Activated naive CD8-positive, alpha-beta T cell treated with anti-CD3 and anti-CD28 coated beads, Interleukin-2, amount 50 U/mL, for 24 hours (primary cell): Measurements from ENCODE around the gene DHX15.

Source experiments
- ATAC-seq: fragments of 150-1000 bp; cut with Tn5 transposase; one replicate; pipeline ENCODE4 v1.10.0; 2021
- DNase-seq: peaks from one replicate; pipeline ENCODE4 v3.0.0; 2021
- H3K27ac Mint-ChIP-seq: one replicate; pipeline ENCODE4 v1.8.0; 2021; ENCODE audit warnings: mild to moderate bottlenecking, mixed read lengths
- H3K27me3 Mint-ChIP-seq: one replicate; pipeline ENCODE4 v1.8.0; 2021; ENCODE audit warnings: mixed read lengths
- H3K36me3 Mint-ChIP-seq: one replicate; pipeline ENCODE4 v1.8.0; 2021; ENCODE audit warnings: low read depth, mixed read lengths
- H3K4me1 Mint-ChIP-seq: one replicate; pipeline ENCODE4 v1.8.0; 2021; ENCODE audit warnings: mixed read lengths
- H3K4me3 Mint-ChIP-seq: one replicate; pipeline ENCODE4 v1.8.0; 2021; ENCODE audit warnings: mild to moderate bottlenecking, moderate library complexity, mixed read lengths
- H3K9me3 Mint-ChIP-seq: one replicate; pipeline ENCODE4 v1.8.0; 2021; ENCODE audit warnings: mixed read lengths

Gene DHX15

GRCh38 chr4:24544208-24544988 is 40.0 kb downstream of the DHX15 start:
- ATAC-seq, result no peak
- peaks cover 32% of the 10 kb centered on the region for H3K4me1 Mint-ChIP-seq
- H3K27me3 Mint-ChIP-seq, result no peaks in the 10 kb centered on the region
- DNase-seq, result no peak
- no peaks in the 10 kb centered on the region for H3K9me3 Mint-ChIP-seq
- H3K27ac Mint-ChIP-seq, result no peak overlapping the region
- no peak overlapping the region for H3K4me3 Mint-ChIP-seq
- peaks cover 70% of the 10 kb centered on the region for H3K36me3 Mint-ChIP-seq

DNA sequence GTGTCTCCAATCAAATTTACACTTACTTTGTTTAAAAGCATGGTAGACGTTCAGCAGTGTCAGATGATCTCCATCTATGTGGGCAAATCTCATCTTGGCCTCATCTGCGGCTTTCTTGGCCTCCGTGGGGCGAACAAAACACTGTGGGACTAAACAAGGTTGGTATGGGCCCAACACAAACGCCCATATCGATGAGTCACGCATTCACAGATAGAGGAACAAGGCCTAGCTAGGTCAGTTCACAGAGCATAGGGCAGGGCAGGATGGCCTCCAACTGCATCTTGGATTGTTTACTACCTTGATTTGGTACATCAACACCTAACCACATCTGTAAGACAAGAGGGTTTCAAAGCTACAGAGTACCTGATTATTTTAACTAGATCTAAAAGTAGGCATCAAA is 47.3 kb downstream of the DHX15 start:
- Mint-ChIP-seq H3K27me3 (no peaks in the 10 kb centered on the region), H3K4me3 (no peak overlapping the region), H3K4me1 (peaks cover 14% of the 10 kb centered on the region), H3K27ac (no peak overlapping the region), H3K9me3 (no peaks in the 10 kb centered on the region), H3K36me3 (peaks cover 65% of the 10 kb centered on the region)
- ATAC-seq, result no peak
- no peak for DNase-seq

GRCh38 chr4:24535399-24535798 is 49.0 kb downstream of the DHX15 start:
- Mint-ChIP-seq H3K27ac (no peak overlapping the region), H3K9me3 (no peaks in the 10 kb centered on the region), H3K4me1 (peaks cover 14% of the 10 kb centered on the region), H3K4me3 (no peak overlapping the region), H3K27me3 (no peaks in the 10 kb centered on the region), H3K36me3 (peaks cover 61% of the 10 kb centered on the region)
- DNase-seq (no peak), ATAC-seq (peak; percentile 20)

DNA sequence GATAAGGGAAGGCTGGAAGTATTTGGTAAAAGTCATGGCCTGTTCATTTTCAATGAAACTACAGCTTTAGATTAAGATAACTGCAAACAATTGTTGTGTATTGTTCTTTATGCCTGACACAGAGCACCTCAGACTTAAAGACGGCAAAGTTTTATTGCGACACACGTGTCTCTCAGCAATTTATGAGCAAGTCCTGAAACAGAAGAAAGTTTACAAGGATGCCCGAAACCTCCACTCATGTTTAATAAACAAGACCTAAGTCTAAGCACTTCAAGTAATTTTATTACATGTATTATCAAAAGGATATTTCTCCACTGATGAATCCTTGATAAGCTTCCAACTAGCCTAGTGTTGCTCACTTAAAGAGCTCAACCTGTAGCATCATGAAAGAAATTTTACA is 51.0 kb downstream of the DHX15 start:
- H3K4me3 Mint-ChIP-seq, result no peak overlapping the region
- DNase-seq (no peak), ATAC-seq (no peak)
- no peak overlapping the region for H3K27ac Mint-ChIP-seq
- H3K9me3 Mint-ChIP-seq, result no peaks in the 10 kb centered on the region
- no peaks in the 10 kb centered on the region for H3K27me3 Mint-ChIP-seq
- peaks cover 12% of the 10 kb centered on the region for H3K4me1 Mint-ChIP-seq
- H3K36me3 Mint-ChIP-seq, result peaks cover 70% of the 10 kb centered on the region

DNA sequence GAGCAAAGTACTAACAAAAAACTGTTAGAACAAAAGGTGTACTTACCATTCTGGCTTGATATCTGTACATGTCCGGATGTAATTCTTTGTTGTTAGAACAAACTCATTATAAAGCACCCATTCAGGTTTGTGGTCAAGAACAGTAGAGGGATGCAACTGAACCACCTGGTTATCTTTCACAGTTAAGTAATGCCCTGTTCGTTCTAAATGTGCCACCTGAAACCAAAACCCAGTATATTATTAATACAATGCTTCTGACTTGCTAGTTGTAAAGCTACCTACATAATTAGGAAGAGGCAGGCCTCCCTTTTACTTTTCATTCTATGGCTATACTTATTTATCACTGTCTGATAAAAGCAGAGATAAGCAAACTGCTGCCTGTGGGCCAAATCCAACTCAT is 54.8 kb downstream of the DHX15 start:
- no peaks in the 10 kb centered on the region for H3K9me3 Mint-ChIP-seq
- no peaks in the 10 kb centered on the region for H3K27me3 Mint-ChIP-seq
- DNase-seq (no peak), ATAC-seq (no peak)
- peaks cover 84% of the 10 kb centered on the region for H3K36me3 Mint-ChIP-seq
- no peak overlapping the region for H3K4me3 Mint-ChIP-seq
- no peaks in the 10 kb centered on the region for H3K4me1 Mint-ChIP-seq
- H3K27ac Mint-ChIP-seq, result peak overlapping the region; percentile 35

GRCh38 chr4:24527371-24527770 is 57.0 kb downstream of the DHX15 start:
- Mint-ChIP-seq H3K4me1 (no peaks in the 10 kb centered on the region), H3K27ac (no peak overlapping the region), H3K36me3 (peaks cover 88% of the 10 kb centered on the region), H3K9me3 (no peaks in the 10 kb centered on the region), H3K27me3 (no peaks in the 10 kb centered on the region), H3K4me3 (no peak overlapping the region)
- DNase-seq (no peak), ATAC-seq (no peak)

- DNase-seq, result no peak
- H3K27ac Mint-ChIP-seq, result no peak overlapping the region
- peaks cover 82% of the 10 kb centered on the region for H3K36me3 Mint-ChIP-seq
- no peaks in the 10 kb centered on the region for H3K9me3 Mint-ChIP-seq
- H3K4me3 Mint-ChIP-seq, result no peak overlapping the region
- H3K4me1 Mint-ChIP-seq, result peaks cover 2% of the 10 kb centered on the region
- H3K27me3 Mint-ChIP-seq, result no peaks in the 10 kb centered on the region
- no peak for ATAC-seq
These were observed 62.8 kb downstream of the DHX15 start for GRCh38 chr4:24521544-24521943.

DNA sequence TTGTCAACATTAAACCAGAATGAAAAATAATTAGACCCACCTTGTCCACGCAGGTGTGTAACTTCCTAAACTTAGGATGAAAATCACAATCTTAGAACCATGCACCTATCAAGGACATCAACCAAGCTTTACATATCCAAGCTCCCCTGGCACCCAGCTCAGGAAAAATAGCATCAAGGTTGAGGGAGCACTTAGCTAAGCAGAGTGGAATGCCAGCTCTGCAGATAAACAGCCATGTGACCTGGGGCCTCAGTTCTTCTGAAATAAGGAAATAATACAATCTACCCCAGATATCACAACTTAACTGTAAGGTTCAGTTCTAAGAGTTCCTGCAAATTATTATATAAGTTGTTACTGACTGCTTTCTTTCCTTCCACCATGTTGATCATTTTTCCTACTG is 64.7 kb downstream of the DHX15 start:
- DNase-seq (no peak), ATAC-seq (no peak)
- no peak overlapping the region for H3K4me3 Mint-ChIP-seq
- H3K4me1 Mint-ChIP-seq, result peaks cover 2% of the 10 kb centered on the region
- peaks cover 78% of the 10 kb centered on the region for H3K36me3 Mint-ChIP-seq
- no peaks in the 10 kb centered on the region for H3K27me3 Mint-ChIP-seq
- H3K27ac Mint-ChIP-seq, result no peak overlapping the region
- no peaks in the 10 kb centered on the region for H3K9me3 Mint-ChIP-seq

DNA sequence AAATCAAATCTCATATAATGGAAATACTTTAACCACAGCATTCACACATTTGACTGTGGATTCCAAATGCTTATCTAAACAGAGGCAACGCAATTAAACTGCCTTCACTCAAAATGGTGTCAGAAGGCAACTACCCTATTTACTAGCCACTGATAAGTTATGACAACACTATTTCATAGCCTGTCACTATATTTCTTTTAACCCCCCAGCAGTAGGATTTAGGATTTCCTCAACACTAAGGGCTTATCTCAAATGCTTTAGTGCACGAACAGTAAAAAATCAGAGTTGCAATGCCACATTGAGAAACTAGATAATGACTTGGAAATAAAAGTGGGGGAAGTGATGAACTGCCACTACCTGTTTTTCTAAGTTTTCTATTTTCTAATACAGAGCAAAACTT is 66.7 kb downstream of the DHX15 start:
- Mint-ChIP-seq H3K9me3 (no peaks in the 10 kb centered on the region), H3K4me3 (no peak overlapping the region), H3K4me1 (peaks cover 2% of the 10 kb centered on the region), H3K27me3 (no peaks in the 10 kb centered on the region), H3K27ac (no peak overlapping the region), H3K36me3 (peaks cover 69% of the 10 kb centered on the region)
- no peak for ATAC-seq
- DNase-seq, result no peak

DNA sequence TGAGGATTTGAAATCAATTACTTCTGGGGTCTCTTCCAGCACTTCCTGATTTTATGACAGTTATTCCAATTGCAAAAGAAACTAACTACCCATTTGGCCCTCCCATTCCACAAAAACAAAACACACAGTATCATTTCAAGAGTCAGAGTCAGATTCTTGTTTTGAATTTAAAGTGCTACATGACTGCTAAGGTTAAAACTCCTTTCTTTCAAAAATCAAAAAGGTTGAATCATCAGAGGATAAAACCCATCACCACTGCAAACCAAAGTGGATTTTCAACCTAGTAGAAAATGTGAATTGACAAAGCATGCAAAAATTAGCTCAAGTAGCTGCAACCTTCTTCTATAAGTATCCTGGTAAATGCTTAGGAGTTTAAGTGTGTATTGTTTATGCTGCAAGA is 67.4 kb downstream of the DHX15 start:
- Mint-ChIP-seq H3K9me3 (no peaks in the 10 kb centered on the region), H3K27ac (peak overlapping the region; percentile 43), H3K27me3 (no peaks in the 10 kb centered on the region), H3K4me1 (peaks cover 2% of the 10 kb centered on the region), H3K36me3 (peaks cover 62% of the 10 kb centered on the region), H3K4me3 (no peak overlapping the region)
- ATAC-seq (no peak), DNase-seq (no peak)

- Mint-ChIP-seq H3K27me3 (no peaks in the 10 kb centered on the region), H3K9me3 (no peaks in the 10 kb centered on the region), H3K4me3 (no peak overlapping the region), H3K27ac (no peak overlapping the region), H3K36me3 (peaks cover 53% of the 10 kb centered on the region), H3K4me1 (peaks cover 2% of the 10 kb centered on the region)
- ATAC-seq (no peak), DNase-seq (no peak)
These were observed 68.7 kb downstream of the DHX15 start for GRCh38 chr4:24515698-24516097.

GRCh38 chr4:24514808-24515207 is 69.5 kb downstream of the DHX15 start:
- DNase-seq, result no peak
- peaks cover 49% of the 10 kb centered on the region for H3K36me3 Mint-ChIP-seq

DNA sequence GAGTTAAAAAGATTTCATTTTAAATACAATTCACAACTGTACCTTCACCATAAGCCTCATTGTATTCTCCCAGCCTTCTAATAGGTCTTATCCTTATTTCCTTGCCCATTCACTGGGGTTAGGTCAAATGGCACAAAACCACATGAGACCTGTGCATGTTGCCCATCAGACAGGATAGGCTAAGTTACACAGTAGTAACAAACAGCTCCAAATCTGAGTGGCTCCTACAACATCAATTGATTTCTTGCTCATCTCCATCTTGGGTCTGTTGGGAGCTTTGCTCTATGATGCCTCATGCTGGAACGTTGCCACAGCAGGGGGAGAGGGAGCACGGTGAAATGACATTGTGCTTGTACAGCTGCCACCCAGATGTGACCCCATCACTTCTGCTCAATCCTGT is 70.6 kb downstream of the DHX15 start:
- no peak overlapping the region for H3K27ac Mint-ChIP-seq
- no peak overlapping the region for H3K4me3 Mint-ChIP-seq
- DNase-seq (no peak), ATAC-seq (peak; percentile 15)
- no peaks in the 10 kb centered on the region for H3K4me1 Mint-ChIP-seq
- no peaks in the 10 kb centered on the region for H3K27me3 Mint-ChIP-seq
- peaks cover 46% of the 10 kb centered on the region for H3K36me3 Mint-ChIP-seq
- no peaks in the 10 kb centered on the region for H3K9me3 Mint-ChIP-seq

More at GRCh38 chr4:24514808-24515207, 69.5 kb downstream of the DHX15 start:
- ATAC-seq, result no peak
- Mint-ChIP-seq H3K4me1 (no peaks in the 10 kb centered on the region), H3K27ac (no peak overlapping the region), H3K27me3 (no peaks in the 10 kb centered on the region), H3K9me3 (no peaks in the 10 kb centered on the region), H3K4me3 (no peak overlapping the region)

DNA sequence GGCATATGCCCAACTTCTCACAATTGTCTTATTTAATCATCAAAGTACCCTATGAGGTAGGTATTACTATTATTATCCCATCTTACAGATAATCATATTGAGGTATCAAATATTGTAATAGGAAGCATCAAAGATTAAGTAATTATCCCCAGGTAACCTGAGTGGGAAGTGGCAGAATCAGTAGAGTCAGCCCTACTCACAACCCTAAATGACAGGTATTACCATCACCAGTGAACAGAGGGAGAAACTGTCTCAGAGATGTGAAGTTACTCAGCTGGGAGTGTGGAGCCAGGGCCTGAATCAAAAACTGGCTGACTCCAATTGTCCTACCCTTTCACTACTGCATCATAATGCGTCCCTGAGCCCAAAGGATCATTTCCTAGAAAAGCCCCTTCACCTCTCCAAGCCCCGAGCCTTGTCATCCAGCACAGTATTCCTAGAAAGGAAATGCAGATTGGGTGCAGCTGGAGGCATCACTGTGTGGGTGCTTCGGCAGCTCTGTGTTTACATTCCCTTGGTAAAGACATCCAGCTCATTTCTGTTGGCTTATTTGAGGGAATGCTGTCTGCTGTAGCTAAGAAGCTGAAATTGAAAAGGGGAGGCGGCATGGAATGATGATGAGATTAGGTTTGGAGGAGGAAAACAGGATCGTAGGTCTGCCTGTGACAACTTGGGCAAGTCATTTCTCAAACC is 72.8 kb downstream of the DHX15 start:
- no peaks in the 10 kb centered on the region for H3K4me1 Mint-ChIP-seq
- DNase-seq (no peak), ATAC-seq (no peak)
- H3K27ac Mint-ChIP-seq, result peak overlapping the region; percentile 17
- H3K9me3 Mint-ChIP-seq, result no peaks in the 10 kb centered on the region
- H3K4me3 Mint-ChIP-seq, result no peak overlapping the region
- H3K36me3 Mint-ChIP-seq, result peaks cover 27% of the 10 kb centered on the region
- H3K27me3 Mint-ChIP-seq, result no peaks in the 10 kb centered on the region

GRCh38 chr4:24510091-24510490 is 74.3 kb downstream of the DHX15 start:
- DNase-seq (no peak), ATAC-seq (no peak)
- no peak overlapping the region for H3K4me3 Mint-ChIP-seq
- H3K4me1 Mint-ChIP-seq, result no peaks in the 10 kb centered on the region
- peaks cover 16% of the 10 kb centered on the region for H3K36me3 Mint-ChIP-seq
- H3K9me3 Mint-ChIP-seq, result no peaks in the 10 kb centered on the region
- no peaks in the 10 kb centered on the region for H3K27me3 Mint-ChIP-seq
- no peak overlapping the region for H3K27ac Mint-ChIP-seq
